ENCODE measurements around the gene CDCP2. TPM values are rescaled to one million over a fixed set of nuclear protein-coding genes. Genes with fewer than 3 reads are reported as not detected.

Gene CDCP2
- total RNA-seq, 1 donor from 2014 or later = not detected

DNA sequence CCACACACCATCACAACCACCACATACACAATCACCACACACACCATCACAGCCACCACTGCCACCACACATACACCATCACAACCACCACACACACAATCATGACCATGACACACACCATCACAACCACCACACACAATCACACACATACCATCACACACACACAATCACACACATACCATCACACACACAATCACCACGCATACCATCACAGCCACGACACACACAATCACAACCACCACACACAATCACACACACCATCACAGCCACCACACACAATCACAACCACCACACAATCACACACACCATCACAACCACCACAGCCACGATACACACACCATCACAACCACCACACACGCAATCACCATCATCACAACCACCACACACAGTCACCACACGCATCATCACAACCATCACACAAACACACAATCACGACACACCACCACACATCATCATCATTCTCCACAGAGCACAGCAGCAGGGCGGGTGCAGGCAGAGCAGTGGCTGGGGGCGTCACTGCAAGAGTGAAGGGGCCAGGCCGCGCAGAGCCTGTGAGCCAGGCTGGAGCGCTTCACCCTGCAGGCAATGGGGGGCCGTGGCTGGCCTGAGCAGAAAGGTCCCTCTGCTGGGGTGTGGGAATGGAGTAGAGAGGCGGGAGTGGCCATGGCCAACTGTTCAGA, 32.6 kb downstream of the CDCP2 start:
- no peak overlapping the region for H3K4me3 Mint-ChIP-seq
- H3K27me3 Mint-ChIP-seq (ENCODE audit: low read depth) = peaks cover 20% of the 10 kb centered on the region
- H3K4me1 Mint-ChIP-seq = peaks cover 16% of the 10 kb centered on the region
- H3K27ac Mint-ChIP-seq (ENCODE audit: unreplicated experiment) = no peak overlapping the region
- TF ChIP-seq CTCF (conservative IDR thresholded peaks at IDR 0.05) = no peak
- H3K36me3 Mint-ChIP-seq (ENCODE audit: low read depth) = no peaks in the 10 kb centered on the region
- no peaks in the 10 kb centered on the region for H3K9me3 Mint-ChIP-seq
- no peak for DNase-seq (ENCODE audit: low read depth, low spot score)

DNA sequence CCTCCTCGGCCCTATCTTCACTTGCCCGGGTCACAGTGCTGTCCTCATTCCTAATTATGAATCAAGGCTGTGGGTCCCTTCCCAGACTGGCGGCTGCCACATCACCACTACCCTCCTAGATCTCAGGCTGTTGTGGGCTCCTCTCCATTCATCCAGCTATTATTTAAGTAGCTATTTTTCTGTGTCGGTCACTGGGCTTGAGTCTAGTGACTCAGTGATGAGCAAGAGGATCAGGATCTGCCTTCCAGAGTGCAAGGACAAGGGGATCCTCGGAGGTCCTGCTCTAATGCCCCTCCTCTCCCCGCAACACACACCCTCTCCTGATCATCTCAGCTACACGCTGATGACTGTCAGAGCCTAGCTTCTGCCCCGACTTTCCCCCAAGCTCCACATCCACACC, 34.1 kb downstream of the CDCP2 start:
- Mint-ChIP-seq H3K36me3 (ENCODE audit: low read depth) (no peaks in the 10 kb centered on the region), H3K27ac (ENCODE audit: unreplicated experiment) (no peak overlapping the region), H3K9me3 (no peaks in the 10 kb centered on the region), H3K27me3 (ENCODE audit: low read depth) (peaks cover 16% of the 10 kb centered on the region), H3K4me3 (no peak overlapping the region), H3K4me1 (peaks cover 11% of the 10 kb centered on the region)
- no peak for DNase-seq (ENCODE audit: low read depth, low spot score)
- TF ChIP-seq CTCF (conservative IDR thresholded peaks at IDR 0.05) = no peak

DNA sequence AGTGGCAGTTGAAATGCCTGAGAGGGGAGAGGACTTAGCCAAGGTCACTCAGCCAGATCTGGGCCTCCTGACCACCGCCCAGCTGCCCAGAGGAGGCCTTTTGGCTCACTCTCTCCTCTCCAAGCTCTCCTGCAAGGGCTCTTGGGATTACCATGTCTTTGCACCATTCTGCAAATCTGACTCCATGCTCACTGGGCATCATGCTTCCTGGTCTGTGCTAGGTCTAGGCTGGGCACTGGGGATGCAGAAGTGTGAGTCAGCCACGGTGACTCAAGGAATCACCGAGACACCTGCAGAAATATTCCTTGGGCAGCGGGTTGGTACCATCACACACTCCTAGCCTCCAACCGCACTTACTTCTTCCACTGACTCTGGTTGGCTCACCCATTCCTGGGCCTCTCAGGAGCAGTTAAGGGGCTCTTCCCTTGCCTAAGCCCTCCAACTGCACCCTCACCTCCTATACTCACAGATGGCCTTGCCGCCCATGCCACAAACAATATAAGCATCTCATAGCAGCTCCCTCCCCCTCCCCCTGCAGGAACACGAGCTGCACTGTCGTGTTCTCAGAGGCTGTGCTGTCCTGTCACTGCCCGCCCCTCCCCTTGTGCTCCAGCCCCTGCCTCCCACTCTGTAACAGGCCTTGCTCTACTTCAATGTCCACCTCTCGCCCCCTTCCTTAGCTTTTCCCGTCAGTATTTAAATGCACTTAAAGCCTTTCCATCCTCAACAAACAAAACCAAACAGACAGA, 34.8 kb downstream of the CDCP2 start:
- Mint-ChIP-seq H3K27ac (ENCODE audit: unreplicated experiment) (no peak overlapping the region), H3K4me1 (peaks cover 9% of the 10 kb centered on the region), H3K36me3 (ENCODE audit: low read depth) (no peaks in the 10 kb centered on the region), H3K27me3 (ENCODE audit: low read depth) (peaks cover 12% of the 10 kb centered on the region), H3K9me3 (no peaks in the 10 kb centered on the region), H3K4me3 (no peak overlapping the region)
- no peak for TF ChIP-seq CTCF (conservative IDR thresholded peaks at IDR 0.05)
- DNase-seq (ENCODE audit: low read depth, low spot score) = no peak

DNA sequence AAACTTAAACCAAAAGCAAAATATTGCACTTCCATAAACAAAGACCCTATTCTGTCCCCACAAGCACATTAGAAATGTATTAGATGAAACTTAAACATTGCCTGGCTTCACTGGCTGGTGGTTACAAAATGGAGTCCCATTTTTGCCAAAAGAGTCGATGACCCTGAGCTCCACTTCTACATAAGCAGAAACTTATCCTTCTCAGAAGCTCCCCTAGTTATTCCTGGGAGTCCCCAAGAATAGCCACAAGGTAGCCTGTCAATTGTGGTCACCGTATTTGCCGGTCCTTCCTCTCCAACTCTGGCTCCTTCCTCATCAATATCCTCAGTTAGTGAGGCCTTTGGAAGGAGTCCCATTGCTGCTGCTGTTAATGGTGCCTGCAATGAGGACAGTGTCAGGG, 37.3 kb downstream of the CDCP2 start:
- no peaks in the 10 kb centered on the region for H3K36me3 Mint-ChIP-seq (ENCODE audit: low read depth)
- H3K4me3 Mint-ChIP-seq = no peak overlapping the region
- H3K27ac Mint-ChIP-seq (ENCODE audit: unreplicated experiment) = no peak overlapping the region
- DNase-seq (ENCODE audit: low read depth, low spot score) = no peak
- H3K9me3 Mint-ChIP-seq = no peaks in the 10 kb centered on the region
- no peaks in the 10 kb centered on the region for H3K27me3 Mint-ChIP-seq (ENCODE audit: low read depth)
- TF ChIP-seq CTCF (conservative IDR thresholded peaks at IDR 0.05) = no peak
- peaks cover 10% of the 10 kb centered on the region for H3K4me1 Mint-ChIP-seq

GRCh38 chr1:54114955-54115354, 37.8 kb downstream of the CDCP2 start:
- Mint-ChIP-seq H3K9me3 (no peaks in the 10 kb centered on the region), H3K4me1 (peaks cover 10% of the 10 kb centered on the region), H3K4me3 (no peak overlapping the region), H3K27ac (ENCODE audit: unreplicated experiment) (no peak overlapping the region), H3K36me3 (ENCODE audit: low read depth) (no peaks in the 10 kb centered on the region), H3K27me3 (ENCODE audit: low read depth) (no peaks in the 10 kb centered on the region)
- no peak for DNase-seq (ENCODE audit: low read depth, low spot score)
- no peak for TF ChIP-seq CTCF (conservative IDR thresholded peaks at IDR 0.05)

Data from neural crest cell (in vitro differentiated cells).